IPS-15b (cell line): Measurements from ENCODE around the gene ANKRD31.
"Not testable (repeated sequence)": the region's sequence is repeated elsewhere in the genome, so short reads cannot be mapped to it uniquely, and the experiment has no call there.

Experiments used
- H3K27me3 ChIP-seq: one replicate; pipeline ENCODE4 v1.6.1; 2013; ENCODE audit warnings: low read length; ENCODE audit not compliant: control insufficient read depth, insufficient read depth
- H3K36me3 ChIP-seq: one replicate; pipeline ENCODE4 v1.6.1; 2013; ENCODE audit warnings: low read length; ENCODE audit not compliant: control insufficient read depth, insufficient read depth
- H3K4me1 ChIP-seq: one replicate; pipeline ENCODE4 v1.6.1; 2013; ENCODE audit warnings: mild to moderate bottlenecking, low read length; ENCODE audit not compliant: control insufficient read depth, insufficient read depth
- H3K4me3 ChIP-seq: one replicate; pipeline ENCODE4 v1.5.1; 2013; ENCODE audit warnings: low read depth, low read length
- H3K9ac ChIP-seq: one replicate; pipeline ENCODE4 v1.6.1; 2013; ENCODE audit warnings: low read depth, mild to moderate bottlenecking, low read length
- H3K9me3 ChIP-seq: one replicate; pipeline ENCODE4 v1.6.1; 2013; ENCODE audit warnings: mild to moderate bottlenecking, low read length; ENCODE audit not compliant: control insufficient read depth, insufficient read depth

ANKRD31 gene

GRCh38 chr5:75236322-75237316 lies at the start of gene ANKRD31:
Gene ANKRD31 (minus strand): TSS chr5:75236878. CDS start chr5:75236686, 192 bp downstream.
- Histone ChIP-seq H3K27me3 (peaks cover 2% of the 10 kb centered on the region), H3K4me1 (peaks cover 11% of the 10 kb centered on the region), H3K36me3 (no peaks in the 10 kb centered on the region), H3K9me3 (no peaks in the 10 kb centered on the region), H3K4me3 (peak within 1 kb of the TSS; percentile 81), H3K9ac (no peak within 1 kb of the TSS)

- no peaks in the 10 kb centered on the region for H3K9me3 ChIP-seq
These were observed 49.6 kb upstream of the ANKRD31 start for GRCh38 chr5:75286211-75286773.

GRCh38 chr5:75282581-75282980 lies 45.9 kb upstream of the ANKRD31 start:
- Histone ChIP-seq H3K4me3 (no peak overlapping the region), H3K36me3 (no peaks in the 10 kb centered on the region), H3K9ac (no peak overlapping the region), H3K4me1 (peaks cover 5% of the 10 kb centered on the region), H3K9me3 (no peaks in the 10 kb centered on the region), H3K27me3 (no peaks in the 10 kb centered on the region)

More at GRCh38 chr5:75286211-75286773, 49.6 kb upstream of the ANKRD31 start:
- Histone ChIP-seq H3K36me3 (no peaks in the 10 kb centered on the region), H3K27me3 (no peaks in the 10 kb centered on the region), H3K9ac (no peak overlapping the region), H3K4me1 (no peaks in the 10 kb centered on the region), H3K4me3 (no peak overlapping the region)

- Histone ChIP-seq H3K27me3 (no peaks in the 10 kb centered on the region), H3K4me3 (no peak overlapping the region), H3K4me1 (peaks cover 9% of the 10 kb centered on the region), H3K9me3 (no peaks in the 10 kb centered on the region), H3K36me3 (no peaks in the 10 kb centered on the region), H3K9ac (no peak overlapping the region)
These were observed 45.2 kb upstream of the ANKRD31 start for GRCh38 chr5:75281716-75282465.

- Histone ChIP-seq H3K9ac (no peak overlapping the region), H3K36me3 (no peaks in the 10 kb centered on the region)
These were observed 42.6 kb upstream of the ANKRD31 start for GRCh38 chr5:75279321-75279720.

GRCh38 chr5:75277463-75277862 lies 40.8 kb upstream of the ANKRD31 start:
- H3K27me3 ChIP-seq, result no peaks in the 10 kb centered on the region
- peaks cover 18% of the 10 kb centered on the region for H3K4me1 ChIP-seq
- no peaks in the 10 kb centered on the region for H3K36me3 ChIP-seq
- H3K9me3 ChIP-seq, result no peaks in the 10 kb centered on the region
- H3K4me3 ChIP-seq, result no peak overlapping the region
- no peak overlapping the region for H3K9ac ChIP-seq

More at GRCh38 chr5:75279321-75279720, 42.6 kb upstream of the ANKRD31 start:
- H3K9me3 ChIP-seq, result no peaks in the 10 kb centered on the region
- peaks cover 18% of the 10 kb centered on the region for H3K4me1 ChIP-seq
- no peaks in the 10 kb centered on the region for H3K27me3 ChIP-seq
- H3K4me3 ChIP-seq, result no peak overlapping the region

GRCh38 chr5:75275756-75276155 lies 39.1 kb upstream of the ANKRD31 start:
- Histone ChIP-seq H3K36me3 (no peaks in the 10 kb centered on the region), H3K27me3 (no peaks in the 10 kb centered on the region), H3K4me3 (no peak overlapping the region), H3K4me1 (peaks cover 18% of the 10 kb centered on the region), H3K9ac (no peak overlapping the region), H3K9me3 (no peaks in the 10 kb centered on the region)

- H3K4me1 ChIP-seq, result peaks cover 18% of the 10 kb centered on the region
- H3K4me3 ChIP-seq, result no peak overlapping the region
- H3K36me3 ChIP-seq, result no peaks in the 10 kb centered on the region
- no peaks in the 10 kb centered on the region for H3K9me3 ChIP-seq
- H3K27me3 ChIP-seq, result no peaks in the 10 kb centered on the region
- H3K9ac ChIP-seq, result no peak overlapping the region
These were observed 38.5 kb upstream of the ANKRD31 start for GRCh38 chr5:75275147-75275546.

GRCh38 chr5:75274486-75274885 lies 37.8 kb upstream of the ANKRD31 start:
- H3K36me3 ChIP-seq, result no peaks in the 10 kb centered on the region
- no peaks in the 10 kb centered on the region for H3K27me3 ChIP-seq
- no peak overlapping the region for H3K4me3 ChIP-seq
- H3K9ac ChIP-seq, result no peak overlapping the region
- no peaks in the 10 kb centered on the region for H3K9me3 ChIP-seq
- peaks cover 18% of the 10 kb centered on the region for H3K4me1 ChIP-seq

- not testable (repeated sequence) for H3K4me3 ChIP-seq, H3K9me3 ChIP-seq, H3K27me3 ChIP-seq, H3K9ac ChIP-seq, H3K36me3 ChIP-seq, H3K4me1 ChIP-seq
These were observed 33.9 kb upstream of the ANKRD31 start for GRCh38 chr5:75270605-75271004.

- Histone ChIP-seq H3K27me3 (no peaks in the 10 kb centered on the region), H3K4me3 (no peak overlapping the region), H3K36me3 (no peaks in the 10 kb centered on the region), H3K9ac (no peak overlapping the region), H3K9me3 (no peaks in the 10 kb centered on the region), H3K4me1 (no peaks in the 10 kb centered on the region)
These were observed 29.1 kb upstream of the ANKRD31 start for GRCh38 chr5:75265731-75266130.
